ENCODE results near the gene NUMA1. TPM values are rescaled to one million over a fixed set of nuclear protein-coding genes. Genes with fewer than 3 reads are reported as not detected.

Gene NUMA1
- total and polyA plus RNA-seq, 2 experiments from 2014 or later, result 33.2 to 104 TPM

- TF ChIP-seq, protein P1, sequence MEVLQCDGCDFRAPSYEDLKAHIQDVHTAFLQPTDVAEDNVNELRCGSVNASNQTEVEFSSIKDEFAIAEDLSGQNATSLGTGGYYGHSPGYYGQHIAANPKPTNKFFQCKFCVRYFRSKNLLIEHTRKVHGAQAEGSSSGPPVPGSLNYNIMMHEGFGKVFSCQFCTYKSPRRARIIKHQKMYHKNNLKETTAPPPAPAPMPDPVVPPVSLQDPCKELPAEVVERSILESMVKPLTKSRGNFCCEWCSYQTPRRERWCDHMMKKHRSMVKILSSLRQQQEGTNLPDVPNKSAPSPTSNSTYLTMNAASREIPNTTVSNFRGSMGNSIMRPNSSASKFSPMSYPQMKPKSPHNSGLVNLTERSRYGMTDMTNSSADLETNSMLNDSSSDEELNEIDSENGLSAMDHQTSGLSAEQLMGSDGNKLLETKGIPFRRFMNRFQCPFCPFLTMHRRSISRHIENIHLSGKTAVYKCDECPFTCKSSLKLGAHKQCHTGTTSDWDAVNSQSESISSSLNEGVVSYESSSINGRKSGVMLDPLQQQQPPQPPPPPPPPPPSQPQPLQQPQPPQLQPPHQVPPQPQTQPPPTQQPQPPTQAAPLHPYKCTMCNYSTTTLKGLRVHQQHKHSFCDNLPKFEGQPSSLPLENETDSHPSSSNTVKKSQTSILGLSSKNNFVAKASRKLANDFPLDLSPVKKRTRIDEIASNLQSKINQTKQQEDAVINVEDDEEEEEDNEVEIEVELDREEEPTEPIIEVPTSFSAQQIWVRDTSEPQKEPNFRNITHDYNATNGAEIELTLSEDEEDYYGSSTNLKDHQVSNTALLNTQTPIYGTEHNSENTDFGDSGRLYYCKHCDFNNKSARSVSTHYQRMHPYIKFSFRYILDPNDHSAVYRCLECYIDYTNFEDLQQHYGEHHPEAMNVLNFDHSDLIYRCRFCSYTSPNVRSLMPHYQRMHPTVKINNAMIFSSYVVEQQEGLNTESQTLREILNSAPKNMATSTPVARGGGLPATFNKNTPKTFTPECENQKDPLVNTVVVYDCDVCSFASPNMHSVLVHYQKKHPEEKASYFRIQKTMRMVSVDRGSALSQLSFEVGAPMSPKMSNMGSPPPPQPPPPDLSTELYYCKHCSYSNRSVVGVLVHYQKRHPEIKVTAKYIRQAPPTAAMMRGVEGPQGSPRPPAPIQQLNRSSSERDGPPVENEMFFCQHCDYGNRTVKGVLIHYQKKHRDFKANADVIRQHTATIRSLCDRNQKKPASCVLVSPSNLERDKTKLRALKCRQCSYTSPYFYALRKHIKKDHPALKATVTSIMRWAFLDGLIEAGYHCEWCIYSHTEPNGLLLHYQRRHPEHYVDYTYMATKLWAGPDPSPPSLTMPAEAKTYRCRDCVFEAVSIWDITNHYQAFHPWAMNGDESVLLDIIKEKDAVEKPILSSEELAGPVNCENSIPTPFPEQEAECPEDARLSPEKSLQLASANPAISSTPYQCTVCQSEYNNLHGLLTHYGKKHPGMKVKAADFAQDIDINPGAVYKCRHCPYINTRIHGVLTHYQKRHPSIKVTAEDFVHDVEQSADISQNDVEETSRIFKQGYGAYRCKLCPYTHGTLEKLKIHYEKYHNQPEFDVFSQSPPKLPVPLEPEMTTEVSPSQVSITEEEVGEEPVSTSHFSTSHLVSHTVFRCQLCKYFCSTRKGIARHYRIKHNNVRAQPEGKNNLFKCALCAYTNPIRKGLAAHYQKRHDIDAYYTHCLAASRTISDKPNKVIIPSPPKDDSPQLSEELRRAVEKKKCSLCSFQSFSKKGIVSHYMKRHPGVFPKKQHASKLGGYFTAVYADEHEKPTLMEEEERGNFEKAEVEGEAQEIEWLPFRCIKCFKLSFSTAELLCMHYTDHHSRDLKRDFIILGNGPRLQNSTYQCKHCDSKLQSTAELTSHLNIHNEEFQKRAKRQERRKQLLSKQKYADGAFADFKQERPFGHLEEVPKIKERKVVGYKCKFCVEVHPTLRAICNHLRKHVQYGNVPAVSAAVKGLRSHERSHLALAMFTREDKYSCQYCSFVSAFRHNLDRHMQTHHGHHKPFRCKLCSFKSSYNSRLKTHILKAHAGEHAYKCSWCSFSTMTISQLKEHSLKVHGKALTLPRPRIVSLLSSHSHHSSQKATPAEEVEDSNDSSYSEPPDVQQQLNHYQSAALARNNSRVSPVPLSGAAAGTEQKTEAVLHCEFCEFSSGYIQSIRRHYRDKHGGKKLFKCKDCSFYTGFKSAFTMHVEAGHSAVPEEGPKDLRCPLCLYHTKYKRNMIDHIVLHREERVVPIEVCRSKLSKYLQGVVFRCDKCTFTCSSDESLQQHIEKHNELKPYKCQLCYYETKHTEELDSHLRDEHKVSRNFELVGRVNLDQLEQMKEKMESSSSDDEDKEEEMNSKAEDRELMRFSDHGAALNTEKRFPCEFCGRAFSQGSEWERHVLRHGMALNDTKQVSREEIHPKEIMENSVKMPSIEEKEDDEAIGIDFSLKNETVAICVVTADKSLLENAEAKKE (CRISPR knock-in tag; IDR thresholded peaks at IDR 0.05), result no peak
- TF ChIP-seq ZNF331 (CRISPR knock-in tag; IDR thresholded peaks at IDR 0.05; ENCODE audit: low read depth), result no peak
- TF ChIP-seq STAT1 (IDR thresholded peaks at IDR 0.05; ENCODE audit: unreplicated experiment), result no peak
- TF ChIP-seq JUNB (IDR thresholded peaks at IDR 0.05; ENCODE audit: unreplicated experiment), result no peak
- TF ChIP-seq REST (IDR thresholded peaks at IDR 0.05; ENCODE audit: unreplicated experiment), result no peak
- no peak for TF ChIP-seq ZNF114 (CRISPR knock-in tag; IDR thresholded peaks at IDR 0.05)
- TF ChIP-seq EZH2phosphoT487 (IDR thresholded peaks at IDR 0.05; ENCODE audit: unreplicated experiment), result no peak
- no peak for TF ChIP-seq POLR2AphosphoS5 (IDR thresholded peaks at IDR 0.05; ENCODE audit: low read depth)
Measured at GRCh38 chr11:72102631-72102945, 22.2 kb upstream of the NUMA1 start (continued).
